HG03521 (cell line): Measurements from ENCODE around the gene PLA2G4C.
A peak's percentile ranks its signal among the peaks of the same experiment; 100 is the strongest.

Experiments
- ATAC-seq: cut with Tn5 transposase; IDR thresholded peaks from one replicate; pipeline ENCODE4 v1.9.1; 2021; ENCODE audit warnings: mild to moderate bottlenecking, moderate library complexity; ENCODE audit not compliant: unreplicated experiment

Gene PLA2G4C, protein sequence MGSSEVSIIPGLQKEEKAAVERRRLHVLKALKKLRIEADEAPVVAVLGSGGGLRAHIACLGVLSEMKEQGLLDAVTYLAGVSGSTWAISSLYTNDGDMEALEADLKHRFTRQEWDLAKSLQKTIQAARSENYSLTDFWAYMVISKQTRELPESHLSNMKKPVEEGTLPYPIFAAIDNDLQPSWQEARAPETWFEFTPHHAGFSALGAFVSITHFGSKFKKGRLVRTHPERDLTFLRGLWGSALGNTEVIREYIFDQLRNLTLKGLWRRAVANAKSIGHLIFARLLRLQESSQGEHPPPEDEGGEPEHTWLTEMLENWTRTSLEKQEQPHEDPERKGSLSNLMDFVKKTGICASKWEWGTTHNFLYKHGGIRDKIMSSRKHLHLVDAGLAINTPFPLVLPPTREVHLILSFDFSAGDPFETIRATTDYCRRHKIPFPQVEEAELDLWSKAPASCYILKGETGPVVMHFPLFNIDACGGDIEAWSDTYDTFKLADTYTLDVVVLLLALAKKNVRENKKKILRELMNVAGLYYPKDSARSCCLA

DNA sequence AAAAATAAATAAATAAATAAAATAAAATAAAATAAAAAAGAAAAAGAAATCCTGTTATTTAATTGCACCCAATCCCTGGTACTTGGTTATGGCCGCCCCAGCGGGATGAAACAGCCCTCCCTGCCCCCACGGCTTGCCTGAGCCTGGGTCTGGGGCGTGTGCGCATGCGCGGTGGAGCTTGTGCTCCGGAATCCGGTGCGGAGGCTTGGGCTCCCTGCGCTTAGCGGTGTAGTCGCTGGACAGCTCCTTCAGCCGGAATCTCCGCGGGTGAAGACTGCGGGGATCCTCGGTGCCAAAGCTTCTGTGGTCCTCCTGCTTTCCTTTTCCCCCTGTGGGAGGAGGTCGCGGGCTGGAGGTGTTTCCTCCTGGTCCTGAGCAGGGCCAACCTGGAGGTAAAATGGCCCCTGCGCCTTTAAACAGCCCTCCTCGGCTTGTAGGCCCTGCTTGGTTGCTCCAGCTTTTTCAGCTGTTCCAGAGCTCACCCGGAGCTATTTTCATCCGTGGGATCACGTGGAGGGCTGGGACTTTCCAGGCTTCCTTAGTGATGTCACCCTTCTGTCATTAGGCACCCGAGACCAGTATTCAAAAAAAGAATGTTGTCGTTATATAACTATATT lies at the start of gene PLA2G4C:
Gene PLA2G4C, minus strand, starts transcription at position 468 of the 617 bp plus-strand sequence. CDS start 4,288 bp downstream, outside the sequence.
- peak; percentile 47 for ATAC-seq

DNA sequence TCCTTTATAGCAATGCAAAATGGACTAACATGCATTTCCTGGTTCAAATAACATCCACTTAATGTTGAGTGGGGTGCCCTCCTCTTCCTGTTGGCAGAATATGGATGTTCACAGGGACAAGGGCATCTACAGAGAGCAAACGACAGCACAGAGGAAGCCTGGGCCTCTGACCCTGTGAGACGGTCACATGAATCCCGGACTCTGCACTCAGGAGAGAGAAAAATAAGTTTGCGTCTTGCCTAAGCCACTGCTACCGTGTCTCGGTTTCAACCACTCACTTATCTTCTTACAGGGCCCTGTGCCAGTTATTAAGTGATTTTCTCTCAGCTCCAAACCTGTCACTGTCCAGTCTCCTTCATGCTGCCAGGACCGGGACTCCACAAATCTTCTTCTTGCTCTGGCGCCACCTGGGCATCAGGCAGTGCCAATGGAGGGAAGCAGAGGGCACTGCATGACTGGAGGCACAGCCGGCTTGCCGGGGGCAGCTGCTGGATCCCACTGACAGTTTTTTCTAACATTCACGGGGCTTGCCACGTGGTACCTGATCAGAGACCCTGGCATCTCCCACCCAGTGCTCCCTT lies 47.7 kb upstream of the PLA2G4C start:
- no peak for ATAC-seq

DNA sequence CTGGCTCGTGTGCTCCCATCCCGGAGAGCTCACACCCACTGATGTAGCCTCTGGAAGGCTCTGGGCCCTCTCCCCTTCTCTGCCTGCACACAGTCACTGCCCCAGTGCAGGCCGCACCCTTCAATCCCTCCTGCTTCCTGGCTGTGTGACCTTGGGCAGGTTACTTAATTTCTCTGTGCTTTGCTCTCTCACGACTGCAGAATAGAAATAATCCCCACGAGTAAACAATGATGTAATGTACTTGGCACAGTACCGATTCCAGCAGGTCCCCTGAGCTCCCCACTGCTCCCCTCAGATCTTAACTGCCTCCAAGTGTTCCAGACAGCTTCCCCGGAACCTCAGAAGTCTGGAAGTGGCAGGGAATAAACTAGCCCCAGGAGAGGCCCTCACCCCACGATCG lies 43.4 kb upstream of the PLA2G4C start:
- no peak for ATAC-seq

DNA sequence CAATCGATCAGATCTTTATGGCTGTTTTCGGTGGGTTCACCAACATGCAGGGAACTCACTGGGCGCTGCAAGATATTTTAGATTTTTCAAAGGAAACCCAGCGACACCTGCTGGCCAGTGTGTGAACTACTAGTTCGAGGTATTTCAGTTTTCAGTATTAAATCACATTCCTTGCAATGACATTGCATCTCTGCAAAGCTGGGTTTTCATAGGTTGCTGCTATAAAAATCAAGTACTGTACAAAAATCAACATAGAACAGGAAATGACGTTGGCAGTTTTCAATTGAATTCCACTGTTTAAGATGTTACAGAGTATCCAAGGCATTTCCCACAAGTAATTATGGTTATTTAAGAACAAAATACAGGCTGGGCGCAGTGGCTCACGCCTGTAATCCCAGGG lies 41.9 kb upstream of the PLA2G4C start:
- ATAC-seq = no peak

DNA sequence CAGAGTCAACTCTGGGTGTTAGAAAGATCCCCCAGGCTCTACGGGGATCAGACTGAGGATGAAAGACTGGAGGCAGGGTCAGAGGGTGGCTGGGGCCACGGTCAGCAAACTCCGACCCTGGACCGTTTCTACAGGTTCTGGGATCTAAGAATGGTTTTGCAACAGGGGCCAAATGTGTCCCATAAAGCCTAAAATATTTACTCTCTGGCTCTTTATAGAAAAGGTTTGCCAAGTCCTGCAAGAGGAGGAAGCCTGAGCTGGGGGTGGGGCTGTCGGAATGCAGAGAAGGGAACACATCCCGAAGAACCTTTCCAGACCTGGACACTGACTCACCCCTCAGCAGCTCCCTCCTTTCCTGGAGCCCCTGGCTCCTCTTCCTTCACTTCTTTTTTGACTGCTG lies 38.8 kb upstream of the PLA2G4C start:
- ATAC-seq = no peak

DNA sequence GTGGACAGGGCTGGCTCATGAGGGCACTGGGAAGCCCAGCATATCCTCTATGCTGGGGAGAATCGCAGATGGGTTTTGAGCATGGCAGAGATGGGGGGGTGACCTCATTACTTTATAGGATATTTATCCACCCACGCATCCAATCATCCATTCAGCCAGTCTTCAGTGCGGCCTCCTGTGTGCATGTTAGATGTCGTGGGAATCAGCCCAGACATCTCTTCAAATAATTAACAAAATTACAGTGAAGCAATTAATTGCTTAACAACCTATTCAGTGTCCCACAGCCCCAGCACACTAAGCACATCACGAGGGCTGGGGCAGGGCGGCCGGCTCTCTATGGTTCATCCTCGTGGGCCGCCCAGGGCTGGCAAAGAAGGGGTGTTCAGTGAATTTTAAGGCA lies 38.0 kb upstream of the PLA2G4C start:
- ATAC-seq = no peak

DNA sequence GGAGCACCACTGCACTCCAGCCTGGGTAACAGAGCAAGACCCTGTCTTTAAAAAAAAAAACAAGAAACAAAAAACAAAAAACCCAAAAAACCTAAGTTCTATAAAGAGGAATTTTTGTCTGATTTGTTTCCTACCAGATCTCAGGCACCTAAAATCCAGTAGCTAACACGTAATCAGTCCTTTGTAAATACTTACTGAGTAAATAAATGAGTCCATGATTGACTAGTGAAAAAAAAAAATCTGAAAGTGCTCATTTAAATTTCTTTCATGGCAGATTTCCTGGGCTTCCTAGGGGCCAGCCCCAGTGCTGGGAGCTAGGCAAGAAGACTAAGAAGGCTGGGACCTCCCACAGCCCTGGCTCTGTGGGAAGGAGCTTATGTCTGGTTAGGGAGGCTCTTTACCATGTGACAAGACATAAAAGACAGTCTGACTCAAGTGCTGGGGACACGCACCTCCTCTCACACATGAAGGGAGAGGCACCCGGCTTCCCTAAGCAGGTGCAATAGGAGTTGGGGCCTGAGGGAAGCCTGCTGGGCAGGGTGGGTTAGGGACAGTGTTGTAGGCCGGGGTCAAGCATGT lies 37.1 kb upstream of the PLA2G4C start:
- no peak for ATAC-seq

DNA sequence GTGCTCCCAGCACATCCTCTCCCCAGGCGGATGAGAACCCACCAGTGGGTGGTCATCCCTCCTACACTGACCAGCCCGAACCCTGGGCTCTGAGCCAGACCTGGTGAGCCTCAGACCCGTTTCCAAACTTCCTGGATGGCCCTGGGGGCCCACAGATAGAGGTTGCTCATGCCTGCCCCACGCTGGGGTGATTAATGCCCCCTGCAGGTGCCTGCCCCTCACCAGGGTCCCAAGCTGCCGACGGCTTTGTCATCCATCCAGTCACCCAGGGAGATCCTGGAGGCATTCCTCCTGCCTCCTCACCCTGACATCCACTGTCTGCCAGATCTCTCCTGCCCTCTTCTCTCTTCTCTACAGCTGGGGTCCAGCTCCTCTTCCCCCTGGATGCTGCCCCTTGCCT lies 28.4 kb upstream of the PLA2G4C start:
- no peak for ATAC-seq

DNA sequence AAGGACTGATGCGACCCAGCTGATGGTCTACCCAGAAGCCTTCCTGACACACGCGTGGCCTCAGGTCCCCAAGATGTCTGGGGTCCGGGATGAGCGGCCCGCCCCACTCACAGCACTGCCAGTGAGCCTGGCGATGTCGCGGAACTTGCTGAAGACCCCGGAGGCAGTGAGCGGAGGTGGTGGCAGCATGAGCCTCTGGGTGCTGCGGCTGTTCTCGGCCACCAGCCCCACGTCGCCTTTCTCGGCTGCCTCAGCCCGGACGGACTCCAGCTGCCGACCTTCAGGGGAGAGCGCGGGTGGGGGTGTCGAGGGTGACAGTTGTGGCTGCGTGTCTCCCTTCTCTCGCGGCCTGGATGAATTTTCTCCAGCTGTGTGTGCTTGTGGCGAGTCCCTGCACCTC lies 26.8 kb upstream of the PLA2G4C start:
- ATAC-seq = no peak

DNA sequence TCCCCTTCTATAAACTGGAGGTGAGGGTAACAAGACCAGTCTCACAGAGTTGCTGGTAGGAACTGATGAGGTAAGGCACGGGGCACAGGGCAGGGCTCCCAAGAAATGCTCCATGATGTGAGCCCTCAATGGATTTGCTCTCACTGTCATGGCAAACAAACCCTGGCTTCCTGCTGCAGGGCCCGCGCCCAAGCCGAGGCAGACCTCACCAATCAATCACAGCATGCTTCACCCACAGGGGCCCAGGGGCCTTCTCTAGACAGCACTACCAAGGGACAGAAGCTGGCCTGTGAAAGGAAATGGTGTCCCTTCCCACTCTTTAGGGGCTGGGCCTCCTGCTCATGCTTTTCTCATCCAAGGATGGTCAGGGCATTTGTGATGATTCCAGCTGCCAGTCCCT lies 25.9 kb upstream of the PLA2G4C start:
- ATAC-seq = no peak

DNA sequence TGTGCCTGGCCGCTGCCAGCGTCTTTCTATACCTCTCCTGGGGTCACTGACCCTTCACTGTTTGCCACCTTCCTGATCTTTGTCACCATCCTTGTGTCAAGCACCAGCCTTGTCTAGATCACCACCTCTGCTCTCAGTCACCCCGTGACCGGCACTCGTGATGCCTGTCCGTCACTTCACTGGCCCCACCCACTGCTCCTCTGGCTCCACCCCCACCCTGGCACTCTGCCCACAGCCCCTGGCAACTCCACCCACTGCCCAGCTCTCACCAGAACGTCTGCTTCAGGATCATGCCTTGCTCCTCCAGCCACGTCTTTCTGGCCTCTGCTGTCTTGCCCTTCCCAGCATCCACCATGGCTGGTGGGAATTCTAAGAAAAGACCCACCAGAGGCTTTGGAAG lies 24.8 kb upstream of the PLA2G4C start:
- ATAC-seq = no peak

DNA sequence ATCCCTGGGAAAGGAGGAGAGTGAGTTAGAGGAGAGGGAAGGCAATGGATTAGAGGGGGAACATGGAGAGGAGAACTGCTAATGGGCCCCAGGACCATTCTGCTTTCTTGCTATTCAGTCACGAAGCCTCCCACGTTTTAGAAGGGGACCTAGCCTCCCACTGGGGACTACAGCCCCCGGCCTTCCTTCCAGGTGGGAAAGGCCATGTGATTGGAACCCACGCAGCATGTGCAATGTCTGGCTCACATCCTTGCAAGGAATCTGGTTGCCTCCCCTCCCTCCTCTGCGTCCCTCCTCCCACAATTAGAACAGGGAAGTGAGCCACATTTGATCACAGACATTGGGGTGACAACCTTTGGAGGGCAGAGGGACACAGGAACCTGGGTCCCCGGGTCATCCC lies 22.5 kb upstream of the PLA2G4C start:
- no peak for ATAC-seq

DNA sequence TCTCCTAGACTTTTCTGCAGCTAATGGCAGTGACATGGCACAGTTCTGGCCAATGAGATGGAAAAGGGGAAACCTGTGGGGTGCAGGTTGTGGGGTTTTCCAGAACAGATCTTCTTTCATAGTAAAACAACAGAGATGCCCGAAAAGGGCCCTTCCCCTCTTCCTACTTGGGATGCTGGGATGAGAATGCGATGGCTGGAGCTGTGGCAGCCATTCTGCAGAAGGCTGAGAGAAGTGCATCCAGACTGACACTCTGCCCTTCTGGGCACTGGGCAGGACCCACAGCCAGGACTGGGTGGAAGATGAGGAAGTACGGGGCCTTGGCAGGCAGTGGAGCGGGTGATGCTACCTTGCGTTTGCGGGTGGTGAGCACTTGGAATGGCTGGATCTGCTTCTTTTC lies 16.9 kb upstream of the PLA2G4C start:
- ATAC-seq = no peak

DNA sequence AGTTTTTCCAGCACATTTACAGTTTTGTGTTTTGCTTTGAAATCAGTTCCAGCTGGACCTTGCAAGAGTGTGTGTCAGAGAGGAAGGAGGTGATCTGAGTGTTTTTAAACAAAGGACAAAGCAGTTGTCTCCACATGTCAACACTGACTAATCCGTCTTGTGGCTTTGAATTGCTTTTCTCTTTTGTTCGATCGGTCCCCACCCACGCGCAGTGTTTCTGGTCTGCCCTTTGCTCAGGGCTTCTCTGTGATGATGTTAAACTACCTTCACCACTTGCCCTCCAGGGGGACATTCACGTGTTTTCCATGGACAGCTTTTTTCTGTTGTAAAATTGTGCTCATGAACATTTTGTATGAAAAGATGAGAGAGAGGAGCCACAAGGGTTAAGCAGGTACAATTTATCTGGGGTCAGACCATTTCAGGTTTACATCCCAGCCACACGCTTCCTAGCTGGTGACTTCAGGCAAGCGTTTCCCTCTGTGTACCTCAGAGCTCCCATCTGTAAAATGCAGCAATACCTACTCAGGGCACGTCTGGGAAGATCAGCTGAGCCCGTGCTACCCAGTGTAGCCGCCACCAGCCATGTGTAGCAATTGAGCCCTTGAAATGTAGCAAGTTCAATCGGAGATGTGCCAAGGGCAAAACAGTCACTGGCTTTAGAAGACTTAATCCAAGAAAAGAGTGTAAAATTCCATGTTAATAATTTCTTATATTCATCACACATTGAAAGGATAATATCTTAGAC lies 13.5 kb upstream of the PLA2G4C start:
- no peak for ATAC-seq

DNA sequence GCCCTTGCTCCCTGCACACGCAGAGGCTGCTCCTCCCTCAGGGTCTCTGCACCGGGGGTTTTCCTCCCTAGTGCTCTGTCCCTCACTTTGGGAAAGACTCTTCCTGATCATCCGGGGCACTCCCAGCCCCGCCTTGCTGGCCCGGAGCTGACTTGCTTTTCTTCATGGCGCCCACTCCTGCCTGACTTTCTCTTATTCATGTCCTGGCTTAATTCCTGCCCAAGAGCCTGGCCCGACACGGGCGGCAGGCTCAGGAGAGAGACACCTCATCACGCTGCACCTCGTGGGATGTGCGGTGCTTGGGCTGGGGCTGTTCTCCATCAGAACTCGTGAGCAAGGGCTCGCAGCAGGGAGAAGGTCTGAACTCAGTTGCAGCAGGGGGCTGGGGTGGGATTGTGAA lies 11.8 kb upstream of the PLA2G4C start:
- ATAC-seq = no peak

DNA sequence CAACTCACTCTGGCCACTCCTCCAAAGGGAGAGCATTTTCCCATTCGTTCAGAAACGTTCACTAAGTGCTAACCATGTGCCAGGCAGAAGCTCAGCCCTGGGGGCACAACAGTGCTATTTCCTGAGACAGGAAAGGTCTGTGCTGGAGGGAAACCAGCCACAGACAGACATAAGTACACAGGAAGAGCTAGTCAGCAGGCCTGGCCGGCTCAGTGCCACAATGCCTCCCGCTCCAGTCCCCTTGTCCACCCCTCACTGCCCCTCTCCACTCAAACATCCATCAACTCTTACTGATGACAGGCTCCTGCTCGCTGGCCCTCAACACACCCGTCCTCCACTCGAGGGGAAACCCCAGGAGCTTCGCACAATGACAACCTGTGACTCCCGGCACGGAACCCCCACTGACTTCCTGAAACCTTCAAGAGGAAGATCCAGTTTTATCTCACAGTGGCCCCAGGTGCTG lies 11.3 kb upstream of the PLA2G4C start:
- ATAC-seq = no peak

DNA sequence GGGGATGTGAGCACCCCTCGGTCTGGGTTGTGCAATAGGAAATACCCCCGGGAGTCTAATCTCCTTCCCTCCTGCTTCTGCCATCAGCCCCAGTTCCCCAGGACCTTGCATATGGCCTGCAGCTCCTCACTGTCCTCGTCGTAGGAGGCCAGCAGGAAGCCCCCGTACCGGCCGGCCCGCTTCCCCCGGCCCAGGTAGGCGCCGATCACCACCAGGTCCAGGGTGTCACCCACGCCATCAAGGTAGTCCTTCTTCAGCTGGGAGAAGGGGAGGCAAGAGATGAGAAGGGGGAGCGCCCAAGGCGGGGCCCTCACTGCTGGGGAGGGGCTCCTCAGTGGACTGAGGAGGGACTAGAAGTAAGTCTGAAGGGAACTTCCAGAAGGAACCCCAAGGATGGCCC lies 10.4 kb upstream of the PLA2G4C start:
- ATAC-seq = no peak

DNA sequence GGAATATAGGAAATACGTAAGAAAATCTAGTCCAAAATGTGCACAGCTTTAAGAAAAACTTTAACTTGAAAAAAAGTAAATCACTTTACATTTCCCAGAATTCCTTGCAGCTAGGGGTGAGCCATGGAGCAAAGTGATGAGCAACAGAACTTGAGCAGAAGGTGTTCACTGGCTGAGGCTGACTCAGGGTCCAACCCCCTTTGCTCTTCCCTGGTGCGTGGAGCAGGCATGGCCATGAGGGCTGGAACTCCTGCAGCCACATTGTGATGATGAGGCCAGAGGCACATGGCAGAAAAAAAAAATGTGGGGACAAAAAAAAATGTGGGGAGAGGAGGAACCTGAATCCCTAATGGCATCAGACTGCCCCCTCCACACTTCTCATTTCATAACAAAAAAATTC lies 9.9 kb upstream of the PLA2G4C start:
- no peak for ATAC-seq

DNA sequence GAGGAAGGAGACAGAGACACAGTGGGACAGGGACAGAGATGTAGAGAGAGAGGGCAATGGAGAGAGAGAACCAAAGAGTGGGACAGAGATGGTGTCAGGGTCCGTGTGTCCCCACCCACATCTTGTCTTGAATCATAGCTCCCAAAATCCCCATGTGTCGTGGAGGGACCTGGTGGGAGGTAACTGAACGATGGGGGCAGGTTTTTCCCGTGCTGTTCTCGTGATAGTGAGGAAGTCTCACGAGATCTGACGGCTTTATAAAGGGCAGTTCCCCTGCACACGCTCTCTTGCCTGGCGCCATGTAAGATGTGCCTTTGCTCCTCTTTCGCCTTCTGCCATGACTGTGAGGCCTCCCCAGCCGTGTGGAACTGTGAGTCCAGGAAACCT lies 7.5 kb upstream of the PLA2G4C start:
- no peak for ATAC-seq

DNA sequence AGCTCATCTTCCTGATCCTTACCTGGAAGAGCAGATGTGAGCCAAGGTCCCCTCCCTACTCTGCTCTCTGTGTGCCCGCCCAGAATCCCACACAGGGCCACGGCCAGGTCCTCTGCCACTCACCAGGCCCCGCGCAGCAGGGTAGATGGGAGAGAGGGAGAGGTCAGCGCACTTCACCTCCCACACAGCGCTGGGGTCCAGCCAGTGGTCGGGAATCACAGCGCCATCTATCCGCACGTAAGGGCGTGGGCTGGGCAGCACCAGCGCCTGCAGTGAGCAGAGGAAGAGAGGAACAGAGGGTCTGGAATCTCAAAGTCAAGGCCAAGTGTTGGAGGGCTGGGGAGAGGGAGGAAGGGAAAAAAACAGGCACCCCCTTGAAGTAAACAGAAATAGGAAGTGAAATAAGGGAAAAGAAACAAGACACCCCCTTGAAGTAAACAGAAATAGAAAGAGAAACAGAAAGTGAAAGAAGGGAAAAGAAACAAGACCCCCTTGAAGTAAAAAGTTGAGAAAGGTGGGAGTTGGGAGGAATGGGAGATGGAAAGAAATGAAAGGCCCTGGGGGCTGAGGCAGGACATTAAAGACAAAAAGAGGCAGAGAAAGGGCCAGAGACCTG lies 7.0 kb upstream of the PLA2G4C start:
- no peak for ATAC-seq
